Lower lobe of right lung (tissue), 2 donors: ENCODE data around the gene CCNY. TPM values are rescaled to one million over a fixed set of nuclear protein-coding genes. Genes with fewer than 3 reads are reported as not detected.
"Not testable (repeated sequence)": the region's sequence is repeated elsewhere in the genome, so short reads cannot be mapped to it uniquely, and the experiment has no call there.

Experiments
- ATAC-seq, 2 donors: fragments of 200-7000 bp; cut with Tn5 transposase; one replicate each; pipeline ENCODE4 v1.9.1; 2020 to 2022; ENCODE audit warnings: mild to moderate bottlenecking in 2 of 2, moderate library complexity in 2 of 2
- DNase-seq: peaks from one replicate; pipeline ENCODE4 v3.0.0-alpha.2; 2020
- H3K27ac ChIP-seq: fragments of 200-600 bp; one replicate; pipeline ENCODE4 v1.8.0; 2022
- H3K27me3 ChIP-seq: fragments of 200-600 bp; one replicate; pipeline ENCODE4 v1.8.0; 2022; ENCODE audit warnings: low read depth
- H3K36me3 ChIP-seq: fragments of 200-600 bp; one replicate; pipeline ENCODE4 v1.8.0; 2022; ENCODE audit warnings: mild to moderate bottlenecking
- H3K4me1 ChIP-seq: fragments of 200-600 bp; one replicate; pipeline ENCODE4 v1.8.0; 2022
- H3K4me3 ChIP-seq: fragments of 200-600 bp; one replicate; pipeline ENCODE4 v1.8.0; 2022; ENCODE audit warnings: mild to moderate bottlenecking
- H3K9me3 ChIP-seq: fragments of 200-600 bp; one replicate; pipeline ENCODE4 v1.8.0; 2022
- CTCF ChIP-seq: fragments of 200-600 bp; IDR thresholded peaks from one replicate; pipeline ENCODE4 v1.8.0; 2022; ENCODE audit warnings: antibody characterized with exemption, mild to moderate bottlenecking
- intact Hi-C: fragments of 100-400 bp; cut with DNase I; formaldehyde crosslinking; loops from one replicate; pipeline ENCODE4 v1.11.0; 2022
- total RNA-seq: library from RNA; stranded (reverse); fragmentation: NEBNext Ultra II Directional; extraction: Animal tissue kit (Norgen Biotek cat#: 25700); gene quantifications from one replicate; pipeline ENCODE4 v1.2.1, GENCODE V29; 2021
- donor health status: DM: no; HTN: yes; CAD: no; lungs with severe emphysema.

CCNY gene
- total RNA-seq, 1 donor from 2014 or later: 64.5 TPM

DNA sequence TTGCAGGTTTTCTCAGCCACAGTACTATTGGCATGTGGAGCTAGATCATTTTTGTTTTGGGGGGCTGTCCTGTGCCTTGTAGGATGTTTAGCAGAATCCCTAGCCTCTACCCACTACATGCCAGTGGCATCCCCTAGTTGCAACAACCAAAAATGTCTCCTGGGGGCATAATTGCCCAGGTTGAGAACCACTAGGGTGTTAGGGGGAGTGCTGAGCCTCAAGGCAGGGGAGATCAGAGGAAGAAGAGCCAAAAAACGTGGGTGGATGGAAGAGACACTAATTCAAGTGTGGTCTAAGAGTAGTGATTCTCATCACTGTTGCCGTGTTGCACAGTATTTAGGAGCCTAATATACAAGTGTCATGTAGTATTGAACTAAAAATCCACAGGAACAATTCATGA, 31.7 kb upstream of the CCNY start:
- no peak for DNase-seq
- Histone ChIP-seq H3K27ac (no peak overlapping the region), H3K9me3 (no peaks in the 10 kb centered on the region), H3K36me3 (no peaks in the 10 kb centered on the region), H3K4me1 (no peaks in the 10 kb centered on the region), H3K27me3 (peaks cover 5% of the 10 kb centered on the region), H3K4me3 (no peak overlapping the region)
- ATAC-seq: no peak
- intact Hi-C loops: no loop called here
- TF ChIP-seq CTCF: no peak

GRCh38 chr10:35306852-35307251, 29.5 kb upstream of the CCNY start:
- Histone ChIP-seq H3K9me3 (no peaks in the 10 kb centered on the region), H3K36me3 (no peaks in the 10 kb centered on the region), H3K4me3 (no peak overlapping the region), H3K27ac (no peak overlapping the region), H3K27me3 (peaks cover 5% of the 10 kb centered on the region), H3K4me1 (no peaks in the 10 kb centered on the region)
- peak; percentile 64 for DNase-seq
- TF ChIP-seq CTCF: no peak
- ATAC-seq: peak; percentile 84 to 85
- intact Hi-C loops: no loop called here

GRCh38 chr10:35307297-35307696, 29.0 kb upstream of the CCNY start:
- DNase-seq: no peak

DNA sequence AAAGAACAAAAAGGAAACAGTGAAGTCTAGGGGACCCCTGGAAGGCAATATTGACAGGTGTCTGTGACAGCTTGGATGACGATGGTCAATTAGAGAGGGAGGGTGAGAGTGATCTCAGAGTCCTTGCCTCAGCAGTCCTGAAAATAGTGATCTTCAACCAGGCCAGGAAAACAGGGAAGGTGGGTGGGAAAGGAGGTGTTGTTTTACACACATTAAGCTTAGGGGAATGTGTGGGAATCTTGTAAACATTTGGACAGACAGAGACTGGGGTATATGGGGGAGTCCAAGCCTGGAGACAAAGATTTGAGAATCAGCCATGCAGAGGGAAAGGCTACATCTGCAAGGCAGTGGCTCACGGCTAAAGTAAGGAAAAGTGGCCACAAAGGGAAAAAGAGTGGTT, 27.5 kb upstream of the CCNY start:
- Histone ChIP-seq H3K36me3 (no peaks in the 10 kb centered on the region), H3K4me3 (no peak overlapping the region), H3K9me3 (no peaks in the 10 kb centered on the region), H3K27ac (no peak overlapping the region), H3K27me3 (peaks cover 5% of the 10 kb centered on the region), H3K4me1 (no peaks in the 10 kb centered on the region)
- intact Hi-C loops: no loop called here
- ATAC-seq: no peak
- TF ChIP-seq CTCF: no peak
- DNase-seq: no peak

More at GRCh38 chr10:35307297-35307696, 29.0 kb upstream of the CCNY start:
- Histone ChIP-seq H3K27ac (no peak overlapping the region), H3K36me3 (no peaks in the 10 kb centered on the region), H3K4me1 (no peaks in the 10 kb centered on the region), H3K9me3 (no peaks in the 10 kb centered on the region), H3K27me3 (peaks cover 5% of the 10 kb centered on the region), H3K4me3 (no peak overlapping the region)
- peak in 1 of 2 donors; percentile 35 for ATAC-seq
- TF ChIP-seq CTCF: no peak
- intact Hi-C loops: no loop called here

GRCh38 chr10:35314142-35314541, 22.2 kb upstream of the CCNY start:
- intact Hi-C loops, H3K4me3 ChIP-seq, H3K4me1 ChIP-seq, DNase-seq, H3K27ac ChIP-seq, ATAC-seq, H3K9me3 ChIP-seq, H3K36me3 ChIP-seq, H3K27me3 ChIP-seq: not testable (repeated sequence)

DNA sequence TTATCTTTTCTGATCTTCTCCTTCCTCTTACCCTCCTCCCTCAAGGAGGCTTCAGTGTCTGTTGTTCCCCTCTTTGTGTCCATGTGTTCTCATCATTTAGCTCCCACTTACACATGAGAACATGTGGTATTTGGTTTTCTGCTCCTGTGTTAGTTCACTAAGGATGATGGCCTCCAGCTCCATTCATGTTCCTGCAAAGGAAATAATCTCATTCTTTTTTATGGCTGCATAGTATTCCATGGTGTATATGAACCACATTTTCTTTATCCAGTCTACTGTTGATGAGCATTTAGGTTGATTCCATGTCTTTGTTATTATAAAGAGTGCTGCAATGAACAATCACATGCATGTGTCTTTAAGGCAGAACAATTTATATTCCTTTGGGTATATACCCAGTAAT, 21.1 kb upstream of the CCNY start:
- H3K4me3 ChIP-seq, H3K9me3 ChIP-seq, intact Hi-C loops, H3K36me3 ChIP-seq, H3K4me1 ChIP-seq, H3K27ac ChIP-seq, H3K27me3 ChIP-seq, ATAC-seq, DNase-seq: not testable (repeated sequence)
